CD4-positive, CD25-positive, alpha-beta regulatory T cell (primary cell): Measurements from ENCODE around the gene CREB3L2. TPM values are rescaled to one million over a fixed set of nuclear protein-coding genes. Genes with fewer than 3 reads are reported as not detected.

Experiments used
- ATAC-seq, 2 donors: fragments of 150-1000 bp; cut with Tn5 transposase; one replicate each; pipeline ENCODE4 v1.10.0; 2021; ENCODE audit warnings: low read depth in 2 of 2, moderate number of reproducible peaks in 2 of 2, moderate library complexity in 1 of 2
- DNase-seq, 3 donors: peaks; one replicate each; pipeline versions ENCODE4 v3.0.0 to v3.0.0-alpha.2; 2012 to 2022; ENCODE audit warnings: mixed read lengths in 1 of 3
- H3K27ac ChIP-seq: one replicate; pipeline ENCODE4 v1.7.0; 2013; ENCODE audit warnings: mild to moderate bottlenecking, low read length; ENCODE audit not compliant: insufficient read depth, poor library complexity, severe bottlenecking
- H3K27me3 ChIP-seq: one replicate; pipeline ENCODE4 v1.7.0; 2013; ENCODE audit warnings: low read length; ENCODE audit not compliant: control insufficient read depth, insufficient read depth
- H3K36me3 ChIP-seq: one replicate; pipeline ENCODE4 v1.7.0; 2013; ENCODE audit warnings: mild to moderate bottlenecking, low read length, moderate library complexity; ENCODE audit not compliant: control insufficient read depth, insufficient read depth
- H3K4me1 ChIP-seq: 2 replicates; pipeline ENCODE4 v1.7.0; 2013; ENCODE audit warnings: mild to moderate bottlenecking, low read length; ENCODE audit not compliant: insufficient read depth, control insufficient read depth, poor library complexity, severe bottlenecking
- H3K4me3 ChIP-seq: one replicate; pipeline ENCODE4 v1.7.0; 2013; ENCODE audit warnings: low read depth, mild to moderate bottlenecking, low read length, moderate library complexity
- H3K9me3 ChIP-seq, 2 experiments: 1 replicate in 1 of 2; 2 replicates in 1 of 2; pipeline ENCODE4 v1.7.0; 2013; ENCODE audit warnings: low read length in 2 of 2, mild to moderate bottlenecking in 1 of 2, moderate library complexity in 1 of 2; ENCODE audit not compliant: control insufficient read depth in 2 of 2
- H3K27ac Mint-ChIP-seq, 3 donors: one replicate each; pipeline ENCODE4 v1.8.0; 2020 to 2022; ENCODE audit warnings: mild to moderate bottlenecking in 3 of 3, mixed read lengths in 3 of 3, moderate library complexity in 2 of 3
- H3K27me3 Mint-ChIP-seq: one replicate; pipeline ENCODE4 v1.8.0; 2022; ENCODE audit warnings: mild to moderate bottlenecking, mixed read lengths
- H3K36me3 Mint-ChIP-seq: one replicate; pipeline ENCODE4 v1.8.0; 2020; ENCODE audit warnings: mixed read lengths
- H3K4me1 Mint-ChIP-seq, 4 donors: one replicate each; pipeline ENCODE4 v1.8.0; 2020 to 2022; ENCODE audit warnings: mixed read lengths in 4 of 4, mild to moderate bottlenecking in 1 of 4
- H3K4me3 Mint-ChIP-seq, 4 donors: one replicate each; pipeline ENCODE4 v1.8.0; 2020 to 2022; ENCODE audit warnings: mild to moderate bottlenecking in 4 of 4, mixed read lengths in 4 of 4, moderate library complexity in 3 of 4
- H3K9me3 Mint-ChIP-seq, 7 donors: one replicate each; pipeline ENCODE4 v1.8.0; 2020 to 2022; ENCODE audit warnings: mixed read lengths in 7 of 7, mild to moderate bottlenecking in 3 of 7, moderate library complexity in 2 of 7
- polyA plus RNA-seq, 4 donors: library from polyadenylated mRNA; unstranded; fragments of 300-500 nt; fragmentation: Illumina TruSeq; gene quantifications; one replicate each; pipeline ENCODE4 v1.2.3, GENCODE V29; 2021
- total RNA-seq: library from RNA; stranded (reverse); gene quantifications from one replicate; pipeline ENCODE4 v1.2.3, GENCODE V29; 2022

Gene CREB3L2
- total and polyA plus RNA-seq, 5 donors from 2014 or later: 12.0 to 27.3 (median 15.9) TPM

DNA sequence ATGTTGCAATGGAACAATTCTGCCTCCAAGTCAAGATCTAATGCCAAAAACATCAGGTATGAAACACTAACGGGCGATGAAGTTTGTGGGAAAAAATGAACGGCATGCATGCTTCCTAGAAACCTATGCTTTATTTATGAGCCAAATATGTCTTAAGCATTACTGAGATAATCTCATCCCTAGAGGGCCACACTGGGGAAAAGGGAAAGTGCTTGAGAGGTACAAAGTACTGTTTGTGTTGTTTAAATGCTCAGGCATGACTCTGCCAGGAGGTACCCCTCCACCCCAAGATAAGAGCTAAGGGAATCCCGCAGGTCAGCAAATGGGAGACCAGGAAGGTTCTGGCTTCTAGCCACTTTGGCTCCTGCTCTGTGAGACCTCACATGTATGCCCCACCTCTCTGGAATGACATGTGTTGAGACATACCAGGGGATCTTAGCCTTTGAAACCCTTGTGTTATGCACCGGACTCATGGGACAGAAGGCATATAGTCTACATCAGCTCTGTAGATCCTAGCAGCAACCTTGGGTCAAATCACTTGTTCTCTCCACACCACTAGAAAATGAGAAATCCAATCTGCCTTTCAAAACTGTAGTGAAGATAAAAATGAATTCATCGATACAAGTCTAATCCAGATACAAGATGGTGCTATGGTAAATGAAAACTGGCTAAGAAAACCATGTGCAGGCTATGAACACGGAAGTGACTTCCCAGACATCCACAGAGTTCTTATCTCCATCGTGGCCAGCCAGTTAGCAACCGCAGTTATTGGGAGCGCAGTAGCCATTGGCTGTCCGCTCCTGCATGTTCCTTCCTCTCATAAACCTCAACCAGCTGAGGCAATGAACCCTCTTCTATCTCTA, 61.0 kb downstream of the CREB3L2 start:
- H3K9me3 ChIP-seq: no peaks in the 10 kb centered on the region
- ATAC-seq (no peak), DNase-seq (no peak)
- H3K27ac ChIP-seq: no peak overlapping the region
- Mint-ChIP-seq H3K36me3 (peaks cover 5% of the 10 kb centered on the region), H3K9me3 (peaks cover 0 to 2% (median 0%) of the 10 kb centered on the region in 7 donors), H3K27me3 (no peaks in the 10 kb centered on the region), H3K4me3 (no peak overlapping the region), H3K4me1 (peaks cover 2 to 22% (median 9%) of the 10 kb centered on the region in 4 donors), H3K27ac (peak overlapping the region in 1 of 3 donors; percentile 37)
- peaks cover 4% of the 10 kb centered on the region for H3K4me1 ChIP-seq
- H3K4me3 ChIP-seq: no peak overlapping the region
- H3K36me3 ChIP-seq: no peaks in the 10 kb centered on the region
- no peaks in the 10 kb centered on the region for H3K27me3 ChIP-seq

DNA sequence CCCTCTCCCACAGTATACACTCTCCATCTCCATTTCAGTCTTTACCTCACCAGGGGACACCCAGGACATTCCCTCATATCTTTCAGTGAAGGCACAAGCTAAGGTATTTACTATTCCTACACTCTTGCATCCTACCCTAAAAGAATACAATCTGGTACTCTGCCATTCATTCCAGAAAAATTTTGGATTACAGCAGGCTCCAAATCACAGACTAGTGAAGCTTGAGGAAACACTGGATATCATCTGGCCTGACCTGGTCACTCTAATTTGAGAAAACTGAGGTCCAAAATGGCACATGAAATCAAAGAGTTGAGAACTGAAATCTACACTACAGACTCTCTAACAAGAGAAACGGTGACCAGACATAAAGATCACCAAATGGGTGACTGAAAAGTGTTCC, 61.7 kb downstream of the CREB3L2 start:
- Histone ChIP-seq H3K9me3 (no peaks in the 10 kb centered on the region), H3K4me3 (no peak overlapping the region), H3K4me1 (peaks cover 10% of the 10 kb centered on the region), H3K36me3 (no peaks in the 10 kb centered on the region), H3K27ac (no peak overlapping the region), H3K27me3 (no peaks in the 10 kb centered on the region)
- peaks cover 5% of the 10 kb centered on the region for H3K36me3 Mint-ChIP-seq
- H3K27me3 Mint-ChIP-seq: no peaks in the 10 kb centered on the region
- peaks cover 0 to 2% (median 0%) of the 10 kb centered on the region in 7 donors for H3K9me3 Mint-ChIP-seq
- DNase-seq (no peak), ATAC-seq (no peak)
- H3K4me1 Mint-ChIP-seq: peaks cover 7 to 28% (median 14%) of the 10 kb centered on the region in 4 donors
- no peak overlapping the region for H3K4me3 Mint-ChIP-seq
- peak overlapping the region in 2 of 3 donors; percentile 15 to 57 for H3K27ac Mint-ChIP-seq

DNA sequence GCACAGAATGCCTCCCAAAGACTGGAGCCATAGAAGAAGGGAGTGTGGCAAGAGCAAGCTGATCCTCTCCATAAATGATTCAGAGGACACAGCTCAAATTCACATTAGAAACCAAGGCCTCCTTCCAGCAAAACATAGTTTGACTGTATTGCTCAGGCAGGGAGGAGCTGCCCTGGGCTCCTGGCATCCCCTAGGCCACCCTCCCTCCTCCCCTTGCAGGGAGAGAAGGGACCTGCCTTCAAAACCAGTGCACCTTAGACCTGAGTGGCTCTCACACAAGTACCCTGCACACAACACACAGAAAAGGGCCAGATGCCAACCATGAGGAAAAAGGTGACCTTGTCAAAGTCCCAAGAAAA, 64.7 kb downstream of the CREB3L2 start:
- peaks cover 29 to 44% (median 38%) of the 10 kb centered on the region in 4 donors for H3K4me1 Mint-ChIP-seq
- H3K9me3 Mint-ChIP-seq: peaks cover 0 to 2% (median 0%) of the 10 kb centered on the region in 7 donors
- H3K4me3 Mint-ChIP-seq: no peak overlapping the region
- H3K4me3 ChIP-seq: no peak overlapping the region
- H3K27ac ChIP-seq: no peak overlapping the region
- DNase-seq: no peak
- H3K36me3 Mint-ChIP-seq: peaks cover 13% of the 10 kb centered on the region
- peaks cover 31% of the 10 kb centered on the region for H3K4me1 ChIP-seq
- no peaks in the 10 kb centered on the region for H3K9me3 ChIP-seq
- H3K27me3 Mint-ChIP-seq: no peaks in the 10 kb centered on the region
- H3K27me3 ChIP-seq: no peaks in the 10 kb centered on the region
- peak overlapping the region in 2 of 3 donors; percentile 90 to 99 for H3K27ac Mint-ChIP-seq
- ATAC-seq: no peak
- no peaks in the 10 kb centered on the region for H3K36me3 ChIP-seq

DNA sequence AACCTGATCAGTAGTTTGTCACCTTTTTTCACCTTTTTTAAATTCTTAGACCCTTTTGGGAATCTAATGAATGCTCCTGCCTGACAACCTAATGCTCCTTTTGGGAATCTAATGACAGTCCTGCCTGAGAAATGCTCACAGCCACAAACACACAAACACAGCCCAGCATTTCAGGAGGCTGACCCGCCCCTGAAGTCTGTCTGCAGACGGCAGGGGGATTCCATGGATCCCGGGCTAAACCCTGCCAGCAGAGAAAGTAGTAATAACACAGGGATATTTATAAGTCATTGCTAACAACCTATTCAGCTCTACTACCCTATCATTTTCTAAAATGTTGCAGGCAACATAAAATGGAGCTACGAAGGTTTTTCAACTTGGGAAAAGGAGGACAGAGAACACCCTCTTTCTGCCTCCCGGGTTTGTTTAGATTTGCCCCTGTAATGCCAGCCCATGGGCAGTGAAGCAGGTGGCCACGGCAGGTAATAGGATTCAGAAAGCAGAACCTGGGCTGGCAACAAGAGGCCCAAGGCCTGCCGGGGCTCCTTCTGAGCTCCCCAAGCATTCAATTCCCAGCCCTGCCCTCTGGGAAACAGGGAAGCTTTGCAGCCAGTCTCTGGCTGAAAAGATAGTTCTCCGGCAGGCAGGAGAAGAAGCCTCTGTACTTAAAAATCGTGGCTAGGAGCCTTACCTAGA, 65.2 kb downstream of the CREB3L2 start:
- peak overlapping the region; percentile 90 to 99 (median 98) for H3K27ac Mint-ChIP-seq
- no peaks in the 10 kb centered on the region for H3K27me3 ChIP-seq
- H3K27me3 Mint-ChIP-seq: no peaks in the 10 kb centered on the region
- peaks cover 0 to 2% (median 0%) of the 10 kb centered on the region in 7 donors for H3K9me3 Mint-ChIP-seq
- peaks cover 31% of the 10 kb centered on the region for H3K4me1 ChIP-seq
- H3K36me3 ChIP-seq: no peaks in the 10 kb centered on the region
- peaks cover 33 to 48% (median 41%) of the 10 kb centered on the region in 4 donors for H3K4me1 Mint-ChIP-seq
- no peak for DNase-seq
- H3K9me3 ChIP-seq: no peaks in the 10 kb centered on the region
- peak overlapping the region; percentile 91 for H3K27ac ChIP-seq
- no peak for ATAC-seq
- H3K36me3 Mint-ChIP-seq: peaks cover 14% of the 10 kb centered on the region
- H3K4me3 ChIP-seq: no peak overlapping the region
- peak overlapping the region in 3 of 4 donors; percentile 49 to 87 (median 83) for H3K4me3 Mint-ChIP-seq

DNA sequence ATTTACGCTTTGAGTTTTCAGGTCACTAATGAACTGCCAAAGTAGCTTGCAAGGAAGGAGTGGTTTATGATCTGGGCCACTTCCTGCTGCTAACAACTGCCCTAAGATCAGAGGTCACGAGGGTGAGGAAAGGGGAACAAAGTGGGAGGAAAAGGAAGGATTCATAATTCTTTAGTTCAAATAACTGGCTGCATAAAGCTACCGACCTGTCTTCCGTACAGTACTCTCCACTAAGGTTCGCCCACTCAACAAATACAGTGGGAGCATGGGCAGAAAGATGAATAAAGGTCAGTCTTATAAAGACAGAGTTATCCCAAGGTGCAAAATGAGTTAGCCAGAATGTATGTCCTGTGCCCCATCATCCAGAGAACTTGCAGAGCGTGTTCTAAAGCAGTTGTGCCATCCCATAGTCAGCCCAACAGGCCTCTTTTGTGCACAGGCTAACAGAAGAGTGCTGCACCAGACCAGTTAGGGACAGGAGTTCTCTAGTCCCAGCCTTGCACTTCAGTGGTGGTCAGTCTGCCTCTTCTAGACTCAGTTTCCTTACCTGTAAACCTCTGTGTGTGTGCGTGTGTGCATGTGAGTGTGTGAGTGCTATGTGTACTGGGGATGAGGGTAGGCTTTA, 65.9 kb downstream of the CREB3L2 start:
- H3K4me3 Mint-ChIP-seq: peak overlapping the region; percentile 64 to 87 (median 76)
- peak; percentile 25 to 41 for ATAC-seq

DNA sequence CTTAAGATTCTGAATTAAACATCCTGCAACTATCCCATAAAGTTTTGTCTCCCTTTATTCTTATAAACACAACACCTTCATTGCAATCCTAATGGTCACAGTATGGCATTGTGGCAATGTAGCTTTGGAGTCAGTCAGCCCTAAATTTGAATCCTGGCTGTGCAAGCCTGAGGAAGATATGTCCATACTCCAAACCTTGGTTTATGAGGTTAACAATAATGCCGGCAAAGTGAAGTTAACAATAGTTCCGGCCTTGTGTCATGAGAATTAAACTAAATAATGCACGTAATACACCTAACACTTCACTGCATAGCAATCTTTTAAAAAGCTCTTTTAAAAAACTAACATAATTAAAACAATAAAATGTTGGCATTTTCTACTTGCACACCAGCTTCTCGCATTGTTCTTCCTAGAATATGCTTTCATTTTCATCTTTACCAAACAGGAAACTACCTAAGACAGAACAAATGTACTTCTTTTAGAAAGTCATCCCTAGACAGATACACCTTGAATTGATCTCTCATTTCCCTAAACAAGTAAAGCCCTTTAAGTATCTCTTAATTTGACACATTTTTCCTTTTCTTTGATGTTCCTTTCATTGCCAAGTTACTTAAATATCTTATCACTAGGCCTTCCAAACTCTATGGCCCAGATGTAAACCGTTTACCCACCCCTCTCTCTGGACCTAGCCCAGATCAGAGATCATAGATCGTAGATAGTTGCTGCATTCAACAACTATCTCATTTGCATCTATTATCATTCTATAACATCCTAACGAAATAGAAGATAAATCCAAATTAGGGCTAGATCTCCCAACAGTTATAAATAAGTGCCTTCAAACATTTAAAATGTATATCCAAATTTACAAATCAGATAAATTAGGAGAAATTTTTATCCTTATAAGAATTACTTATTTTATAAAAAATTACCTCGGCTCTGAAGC, 66.7 kb downstream of the CREB3L2 start:
- ATAC-seq: peak; percentile 76 to 80
- Mint-ChIP-seq H3K9me3 (peaks cover 0 to 2% (median 0%) of the 10 kb centered on the region in 7 donors), H3K4me3 (peak overlapping the region; percentile 64 to 98 (median 89)), H3K27ac (peak overlapping the region; percentile 90 to 99 (median 98)), H3K36me3 (peaks cover 14% of the 10 kb centered on the region), H3K27me3 (no peaks in the 10 kb centered on the region), H3K4me1 (peaks cover 37 to 55% (median 46%) of the 10 kb centered on the region in 4 donors)
- Histone ChIP-seq H3K9me3 (no peaks in the 10 kb centered on the region), H3K4me3 (peak overlapping the region; percentile 95), H3K4me1 (peaks cover 31% of the 10 kb centered on the region), H3K36me3 (no peaks in the 10 kb centered on the region), H3K27ac (peak overlapping the region; percentile 91), H3K27me3 (no peaks in the 10 kb centered on the region)
- peak in 2 of 3 donors; percentile 49 to 76 for DNase-seq

More for the DNA sequence above, 65.9 kb downstream of the CREB3L2 start:
- Mint-ChIP-seq H3K4me1 (peaks cover 33 to 48% (median 41%) of the 10 kb centered on the region in 4 donors), H3K9me3 (peaks cover 0 to 2% (median 0%) of the 10 kb centered on the region in 7 donors), H3K27ac (peak overlapping the region; percentile 90 to 99 (median 98)), H3K36me3 (peaks cover 14% of the 10 kb centered on the region), H3K27me3 (no peaks in the 10 kb centered on the region)
- H3K27ac ChIP-seq: peak overlapping the region; percentile 91
- DNase-seq: peak in 1 of 3 donors; percentile 61
- H3K36me3 ChIP-seq: no peaks in the 10 kb centered on the region
- H3K4me3 ChIP-seq: peak overlapping the region; percentile 95
- H3K4me1 ChIP-seq: peaks cover 31% of the 10 kb centered on the region
- no peaks in the 10 kb centered on the region for H3K9me3 ChIP-seq
- no peaks in the 10 kb centered on the region for H3K27me3 ChIP-seq
